HCT116 (cell line): ENCODE results near the gene FAM170B. TPM values are rescaled to one million over a fixed set of nuclear protein-coding genes. Genes with fewer than 3 reads are reported as not detected.

ENCODE experiments used
- ATAC-seq: fragments of 200-7000 bp; cut with Tn5 transposase; 2 replicates; pipeline ENCODE4 v1.9.1; 2020; ENCODE audit warnings: mild to moderate bottlenecking, moderate library complexity
- BruUV-seq: library from RNA; stranded (reverse); fragments of 400-500 nt; replicated peaks from 2 replicates; lab custom pipeline; 2021; lab: Mats Ljungman, UMichigan
- CTCF ChIA-PET: fragments of 300-600 bp; sonication (Branson Sonifier 250); formaldehyde crosslinking; loops from one replicate; lab custom pipeline; 2021; ENCODE audit warnings: antibody characterized with exemption; lab: Charles Lee
- POLR2A ChIA-PET: fragments of 300-600, 350-600 bp; sonication (Branson Sonifier 250); formaldehyde crosslinking; loops from one replicate; lab custom pipeline; 2021; ENCODE audit warnings: antibody characterized with exemption; lab: Charles Lee
- RAD21 ChIA-PET, 2 experiments: fragments of 300-600 bp; sonication (Branson Sonifier 250); formaldehyde crosslinking; loops; one replicate each; lab custom pipeline; 2023; ENCODE audit warnings: low total read pairs in 2 of 2; ENCODE audit not compliant: uncharacterized antibody in 2 of 2, unreplicated experiment in 2 of 2, low non-redundant PET in 1 of 2; lab: Charles Lee
- DNase-seq: peaks from one replicate; pipeline ENCODE4 v3.0.0-alpha.2; 2010; ENCODE audit warnings: low read depth, low spot score
- H2AFZ ChIP-seq: fragments of 200-600 bp; shearing (Covaris generic), sonication (generic); 2 replicates; pipeline ENCODE4 v1.6.1; 2017; ENCODE audit warnings: low read depth, mixed run types, mixed read lengths, antibody characterized with exemption, low read length; ENCODE audit not compliant: poor library complexity, severe bottlenecking
- H3K27ac ChIP-seq: 2 replicates; pipeline ENCODE4 v1.5.1; 2012; ENCODE audit warnings: low read depth, low read length
- H3K27me3 ChIP-seq: fragments of 200-600 bp; sonication (generic); 2 replicates; pipeline ENCODE4 v1.6.1; 2016; ENCODE audit warnings: mixed run types, low read length, mixed read lengths; ENCODE audit not compliant: insufficient read depth
- H3K36me3 ChIP-seq, 2 experiments: fragments of 200-500 bp in 1 of 2; fragments of 200-600 bp in 1 of 2; sonication (Bioruptor generic) in 1 of 2; sonication (generic) in 1 of 2; 2 replicates each; pipeline versions ENCODE4 v1.5.1 to v1.6.1; 2014 to 2016; ENCODE audit warnings: low read length in 2 of 2, inconsistent platforms in 1 of 2, mixed read lengths in 1 of 2, mixed run types in 1 of 2; ENCODE audit not compliant: insufficient read depth in 2 of 2, control insufficient read depth in 1 of 2
- H3K4me1 ChIP-seq, 2 experiments: fragments of 200-600 bp in 1 of 2; sonication (generic) in 1 of 2; 2 replicates each; pipeline versions ENCODE4 v1.5.1 to v1.6.1; 2012 to 2017; ENCODE audit warnings: low read length in 2 of 2, inconsistent platforms in 1 of 2, mild to moderate bottlenecking in 1 of 2, mixed read lengths in 1 of 2, mixed run types in 1 of 2, moderate library complexity in 1 of 2; ENCODE audit not compliant: insufficient read depth in 2 of 2, control insufficient read depth in 1 of 2
- H3K4me2 ChIP-seq: fragments of 200-600 bp; sonication (generic); 2 replicates; pipeline ENCODE4 v1.6.1; 2017; ENCODE audit warnings: mixed run types, low read length, mixed read lengths
- H3K4me3 ChIP-seq, 2 experiments: fragments of 200-600 bp in 1 of 2; sonication (generic) in 1 of 2; replicated peaks in 1 of 2; 2 replicates each; pipeline ENCODE4 v1.5.1; 2011 to 2016; ENCODE audit warnings: low read length in 2 of 2, control low read depth in 1 of 2, low read depth in 1 of 2, mild to moderate bottlenecking in 1 of 2, mixed read lengths in 1 of 2, mixed run types in 1 of 2
- H3K79me2 ChIP-seq: fragments of 200-600 bp; sonication (generic); 2 replicates; pipeline ENCODE4 v1.6.1; 2017; ENCODE audit warnings: mild to moderate bottlenecking, mixed run types, low read length, moderate library complexity, mixed read lengths; ENCODE audit not compliant: insufficient read depth
- H3K9ac ChIP-seq: fragments of 200-600 bp; sonication (generic); 2 replicates; pipeline ENCODE4 v1.6.1; 2016; ENCODE audit warnings: low read length, mixed read lengths
- H3K9me2 ChIP-seq: fragments of 200-600 bp; sonication (generic), shearing (Covaris generic); 2 replicates; pipeline ENCODE4 v1.6.1; 2017; ENCODE audit warnings: mixed run types, mild to moderate bottlenecking, moderate library complexity; ENCODE audit not compliant: insufficient read depth
- H3K9me3 ChIP-seq, 2 experiments: fragments of 200-500 bp in 1 of 2; fragments of 200-600 bp in 1 of 2; sonication (Bioruptor generic) in 1 of 2; sonication (generic) in 1 of 2; 2 replicates each; pipeline ENCODE4 v1.6.1; 2014 to 2017; ENCODE audit warnings: low read length in 2 of 2, mixed read lengths in 2 of 2, inconsistent platforms in 1 of 2, low read depth in 1 of 2, mild to moderate bottlenecking in 1 of 2, mixed run types in 1 of 2, moderate library complexity in 1 of 2; ENCODE audit not compliant: control insufficient read depth in 1 of 2, insufficient read depth in 1 of 2
- H4K20me1 ChIP-seq: fragments of 200-600 bp; sonication (generic), shearing (Covaris generic); 2 replicates; pipeline ENCODE4 v1.6.1; 2017; ENCODE audit warnings: mixed run types, mild to moderate bottlenecking, moderate library complexity; ENCODE audit not compliant: insufficient read depth
- ATF3 ChIP-seq: IDR thresholded peaks from 2 replicates; pipeline ENCODE4 v1.6.1; 2012
- CTCF ChIP-seq, 3 experiments: fragments of 200-600 bp in 1 of 3; sonication (generic) in 1 of 3; IDR thresholded peaks in 2 of 3; conservative IDR thresholded peaks in 1 of 3; 2 replicates each; pipeline ENCODE4 v1.5.1; 2012 to 2017; ENCODE audit warnings: low read depth in 2 of 3, low read length in 2 of 3, antibody characterized with exemption in 1 of 3, borderline replicate concordance in 1 of 3, control low read depth in 1 of 3, mild to moderate bottlenecking in 1 of 3, mixed read lengths in 1 of 3, mixed run types in 1 of 3, moderate library complexity in 1 of 3; ENCODE audit not compliant: insufficient read depth in 1 of 3
- EGR1 ChIP-seq: IDR thresholded peaks from 2 replicates; pipeline ENCODE4 v1.6.1; 2012; ENCODE audit warnings: low read depth
- ELF1 ChIP-seq: IDR thresholded peaks from 2 replicates; pipeline ENCODE4 v1.6.1; 2012; ENCODE audit warnings: low read depth, borderline replicate concordance
- EZH2 ChIP-seq: fragments of 200-600 bp; sonication (generic); IDR thresholded peaks from 2 replicates; pipeline ENCODE4 v1.6.1; 2017; ENCODE audit warnings: antibody characterized with exemption, mixed run types
- EZH2phosphoT487 ChIP-seq: fragments of 200-600 bp; IDR thresholded peaks from 2 replicates; pipeline ENCODE4 v1.6.1; 2018; ENCODE audit warnings: antibody characterized with exemption, borderline replicate concordance
- FOSL1 ChIP-seq: IDR thresholded peaks from 2 replicates; pipeline ENCODE4 v1.6.1; 2012; ENCODE audit warnings: low read depth
- POLR2A ChIP-seq: IDR thresholded peaks from 2 replicates; pipeline ENCODE4 v1.7.0; 2011; ENCODE audit warnings: borderline replicate concordance; ENCODE audit not compliant: insufficient read depth, insufficient read length; ENCODE audit errors: extremely low read depth
- RAD21 ChIP-seq: IDR thresholded peaks from 2 replicates; pipeline ENCODE4 v1.6.1; 2012; ENCODE audit warnings: low read depth, mild to moderate bottlenecking
- SP1 ChIP-seq: IDR thresholded peaks from 2 replicates; pipeline ENCODE4 v1.6.1; 2012; ENCODE audit warnings: low read depth
- YY1 ChIP-seq: IDR thresholded peaks from 2 replicates; pipeline ENCODE4 v1.6.1; 2011; ENCODE audit warnings: low read length, low read depth, moderate library complexity, mild to moderate bottlenecking; ENCODE audit not compliant: insufficient replicate concordance; ENCODE audit errors: extremely low read depth
- ZBTB33 ChIP-seq: IDR thresholded peaks from 2 replicates; pipeline ENCODE4 v1.6.1; 2011; ENCODE audit warnings: mild to moderate bottlenecking, low read length, moderate library complexity; ENCODE audit not compliant: insufficient replicate concordance; ENCODE audit errors: extremely low read depth
- intact Hi-C: fragments of 100-400 bp; cut with micrococcal nuclease; formaldehyde crosslinking; loops from 2 replicates; pipeline ENCODE4 v1.10.0; 2022
- total RNA-seq: library from RNA; stranded (reverse); gene quantifications from one replicate; pipeline ENCODE4 v1.2.1, GENCODE V29; 2021; ENCODE audit not compliant: unreplicated experiment

FAM170B gene
- total RNA-seq, 1 experiment from 2014 or later: not detected

- TF ChIP-seq SP1 (no peak), ATF3 (no peak)
These were observed 34.8 kb downstream of the FAM170B start (continued) for GRCh38 chr10:49099046-49099445.

GRCh38 chr10:49096890-49097445, 36.9 kb downstream of the FAM170B start:
- ChIA-PET RAD21 (no interaction called here), POLR2A (no interaction called here), CTCF (no interaction called here)
- Histone ChIP-seq H2AFZ (no peak overlapping the region), H3K27me3 (peaks cover 33% of the 10 kb centered on the region), H3K36me3 (no peaks in the 10 kb centered on the region), H3K27ac (no peak overlapping the region), H3K9ac (no peak overlapping the region), H3K4me1 (no peaks in the 10 kb centered on the region), H3K4me3 (no peak overlapping the region), H4K20me1 (no peaks in the 10 kb centered on the region), H3K9me2 (no peaks in the 10 kb centered on the region), H3K4me2 (no peak overlapping the region), H3K9me3 (no peaks in the 10 kb centered on the region), H3K79me2 (no peaks in the 10 kb centered on the region)
- 0 out of 2 replicates have a peak, but pooled peaks have one; percentile 17 for ATAC-seq
- intact Hi-C loops: no loop called here
- no TSS peak for BruUV-seq
- TF ChIP-seq RAD21 (no peak), ELF1 (no peak), SP1 (no peak), YY1 (no peak), EZH2phosphoT487 (no peak), EGR1 (no peak), FOSL1 (no peak), POLR2A (no peak), EZH2 (no peak), ZBTB33 (no peak), CTCF (IDR thresholded peaks at IDR 0.05 in 2 of 3, conservative IDR thresholded peaks at IDR 0.05 in 1 of 3; ENCODE audit: borderline replicate concordance in 1 of 3, insufficient read depth in 1 of 3, low read depth in 2 of 3, low read length in 2 of 3) (no peak)
- DNase-seq: no peak
